GM19239 (cell line): ENCODE results near the gene CLIP2.

Source experiments
- DNase-seq: peaks from one replicate; pipeline ENCODE4 v3.0.0; 2011; ENCODE audit warnings: low spot score; ENCODE audit not compliant: insufficient read length
- FAIRE-seq: peaks from 2 replicates; lab custom pipeline; 2011; peaks lifted over from hg19 to GRCh38; lab: Jason Lieb, UNC

The CLIP2 gene

GRCh38 chr7:74269757-74270277 lies 19.4 kb upstream of the CLIP2 start:
- peak; percentile 41 for DNase-seq
- peak; percentile 76 for FAIRE-seq

DNA sequence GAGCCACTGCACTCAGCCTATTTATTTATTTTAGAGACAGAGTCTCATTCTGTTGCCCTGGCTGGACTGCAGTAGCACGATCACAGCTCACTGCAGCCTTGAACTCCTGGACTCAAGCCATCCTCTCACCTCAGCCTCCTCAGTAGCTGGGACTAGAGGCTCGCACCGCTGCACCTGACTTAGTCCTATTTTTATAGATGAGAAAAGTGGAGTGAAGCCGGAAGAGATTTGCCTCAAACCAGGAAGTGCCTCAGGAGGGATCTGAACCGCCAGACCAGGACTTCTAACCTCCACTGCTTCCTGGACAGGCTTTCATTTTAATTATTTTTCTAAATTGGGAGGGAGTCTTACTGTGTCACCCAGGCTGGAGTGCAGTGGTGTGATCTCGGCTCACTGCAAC lies 17.5 kb upstream of the CLIP2 start:
- FAIRE-seq = peak; percentile 79
- DNase-seq = no peak

DNA sequence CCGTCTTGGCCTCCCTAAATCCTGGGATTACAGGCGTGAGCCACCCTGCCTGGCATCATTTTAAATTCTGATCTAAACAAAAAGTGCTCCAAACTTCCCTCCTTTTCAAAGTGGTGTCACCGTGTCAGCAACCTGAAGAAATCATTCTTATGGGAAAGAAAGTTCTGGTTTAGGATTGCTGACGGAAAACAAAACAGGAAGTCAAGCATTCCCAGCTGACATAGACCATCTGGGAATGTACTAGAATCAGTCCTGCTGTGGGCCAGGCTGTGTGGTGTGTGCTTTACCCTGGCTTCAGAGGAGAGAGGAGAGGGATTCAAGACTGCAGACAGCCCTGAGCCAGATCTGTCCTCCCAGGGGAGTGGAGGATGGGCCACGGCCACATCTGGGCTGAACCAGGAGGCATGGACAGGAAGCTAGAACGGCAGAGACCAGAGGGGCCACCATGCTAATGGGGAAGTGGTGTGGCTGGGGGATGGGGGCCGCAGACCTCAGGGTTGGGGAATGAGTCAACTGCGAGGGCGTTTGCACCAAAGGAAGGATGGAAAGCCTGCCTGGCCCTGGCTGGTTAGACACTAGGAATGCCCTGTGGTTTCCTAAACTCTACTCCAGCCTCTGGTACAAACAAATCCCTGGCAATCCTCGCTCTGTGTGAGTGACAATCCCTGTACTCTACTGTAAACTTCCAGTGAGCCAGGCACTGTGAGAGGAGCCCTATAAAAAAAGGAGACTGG lies 16.7 kb upstream of the CLIP2 start:
- peak; percentile 95 for FAIRE-seq
- peak; percentile 80 for DNase-seq

- DNase-seq (no peak), FAIRE-seq (no peak)
Observed at GRCh38 chr7:74275401-74275881, 13.8 kb upstream of the CLIP2 start.

DNA sequence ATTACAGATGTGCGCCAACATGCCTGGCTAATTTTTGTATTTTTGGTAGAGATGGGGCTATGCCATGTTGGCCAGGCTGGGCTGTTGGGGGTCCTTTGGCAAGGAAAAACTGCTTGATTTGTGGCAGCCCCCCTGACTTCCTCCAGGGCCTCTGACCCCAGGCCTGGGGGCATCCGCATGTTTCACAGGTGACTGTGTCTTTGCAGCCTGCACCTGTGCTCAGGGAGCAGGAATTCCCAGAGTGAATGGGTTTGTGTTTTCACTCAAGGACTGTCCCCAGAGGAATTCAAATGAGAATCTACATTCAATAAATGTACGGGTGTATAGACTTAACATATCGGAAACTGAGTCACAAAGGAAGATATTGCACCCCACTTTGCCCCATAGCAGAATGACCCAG lies 11.6 kb upstream of the CLIP2 start:
- DNase-seq (no peak), FAIRE-seq (no peak)

DNA sequence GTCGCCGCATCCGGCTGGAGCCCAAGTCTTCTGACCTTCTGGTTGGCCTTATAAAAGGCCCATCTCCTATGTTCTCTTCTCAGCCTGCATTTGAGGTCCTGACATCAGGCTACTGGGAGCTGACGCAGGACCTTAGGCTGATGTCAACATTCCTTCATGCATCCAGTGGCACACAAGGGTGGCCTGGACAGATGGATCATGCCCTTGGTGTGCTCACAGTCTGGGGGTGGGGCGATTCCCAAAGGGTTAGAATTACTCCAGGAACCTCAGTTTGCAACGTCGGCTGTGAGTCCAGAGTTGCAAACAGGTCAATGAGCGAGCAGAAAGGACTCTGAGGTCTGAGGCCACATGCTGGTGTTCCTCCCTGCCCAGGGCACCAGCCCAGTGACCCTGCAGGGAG lies 8.2 kb upstream of the CLIP2 start:
- FAIRE-seq = no peak

DNA sequence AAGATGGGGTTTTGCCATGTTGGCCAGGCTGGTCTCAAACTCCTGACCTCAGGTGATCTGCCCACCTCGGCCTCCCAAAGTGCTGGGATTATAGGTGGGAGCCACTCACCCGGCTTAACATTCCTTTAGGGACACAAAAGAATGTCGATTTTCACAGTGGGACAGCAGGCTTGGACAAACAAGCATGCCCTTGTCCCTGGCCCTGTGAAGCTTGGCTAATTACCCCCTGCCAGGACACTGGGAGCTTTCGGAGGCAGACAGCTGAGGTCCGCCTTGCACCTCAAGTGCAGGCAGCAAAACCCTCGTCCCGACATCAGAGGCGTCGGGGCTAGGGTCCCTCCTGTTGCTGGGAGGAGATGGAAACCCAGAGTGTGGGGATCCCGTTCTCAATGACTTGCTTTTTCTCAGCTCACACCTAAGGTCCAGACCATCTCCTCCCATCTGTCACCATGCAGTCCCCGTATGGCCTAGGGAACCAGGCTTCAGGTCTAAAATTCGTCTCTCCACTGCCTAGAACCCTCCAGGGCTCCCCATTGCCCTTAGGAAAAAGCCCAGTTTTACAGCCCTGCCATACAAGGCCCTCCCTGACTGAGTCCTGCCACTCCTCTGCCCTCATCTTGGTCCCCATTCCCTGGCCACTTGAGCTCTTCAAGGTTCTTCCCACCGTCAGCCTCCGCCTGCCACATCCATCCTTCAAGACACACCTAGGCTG lies 6.3 kb upstream of the CLIP2 start:
- DNase-seq (no peak), FAIRE-seq (no peak)

More for the DNA sequence above, 8.2 kb upstream of the CLIP2 start:
- DNase-seq = no peak

GRCh38 chr7:74283858-74284447 lies 5.3 kb upstream of the CLIP2 start:
- DNase-seq (no peak), FAIRE-seq (no peak)

DNA sequence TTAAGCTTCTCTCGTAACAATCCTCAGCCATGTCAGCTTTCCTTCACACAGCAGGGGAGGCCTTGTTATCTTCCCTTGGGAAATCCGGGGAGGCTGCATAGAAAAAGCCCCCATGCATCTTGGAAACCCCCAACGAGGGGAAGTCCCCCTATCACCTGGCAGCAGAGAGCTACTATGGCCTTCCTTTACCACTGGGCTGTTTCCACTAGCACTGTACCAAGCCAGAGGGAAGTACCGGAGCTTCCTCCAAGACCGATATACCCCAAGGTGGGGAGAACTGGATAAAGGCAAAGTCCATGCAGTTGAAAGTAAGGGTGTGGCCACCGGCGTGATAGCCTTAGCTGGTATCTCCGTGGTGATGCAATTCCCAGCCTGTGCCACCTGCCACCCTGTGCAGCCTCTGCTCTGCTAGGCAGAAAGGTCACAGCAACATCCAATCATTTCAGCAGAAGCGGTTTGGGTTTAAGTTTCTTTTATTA lies 4.4 kb upstream of the CLIP2 start:
- peak; percentile 84 for FAIRE-seq
- peak; percentile 32 for DNase-seq

GRCh38 chr7:74286131-74286530 lies 3.1 kb upstream of the CLIP2 start:
- DNase-seq = no peak
- FAIRE-seq = no peak

GRCh38 chr7:74287303-74288033 lies 1.7 kb upstream of the CLIP2 start:
- FAIRE-seq = no peak
- no peak for DNase-seq

- FAIRE-seq (no peak), DNase-seq (no peak)
Observed at GRCh38 chr7:74288034-74288881, 949 bp upstream of the CLIP2 start.

- DNase-seq = peak; percentile 44
- peak; percentile 37 for FAIRE-seq
Observed at GRCh38 chr7:74289659-74290552, 699 bp downstream of the CLIP2 start.

GRCh38 chr7:74290553-74290950 lies 1.3 kb downstream of the CLIP2 start:
- FAIRE-seq = no peak

GRCh38 chr7:74290981-74291441 lies 1.8 kb downstream of the CLIP2 start:
- DNase-seq (no peak), FAIRE-seq (no peak)

More at GRCh38 chr7:74290553-74290950, 1.3 kb downstream of the CLIP2 start:
- no peak for DNase-seq

GRCh38 chr7:74291535-74291934 lies 2.3 kb downstream of the CLIP2 start:
- DNase-seq = no peak
- no peak for FAIRE-seq

DNA sequence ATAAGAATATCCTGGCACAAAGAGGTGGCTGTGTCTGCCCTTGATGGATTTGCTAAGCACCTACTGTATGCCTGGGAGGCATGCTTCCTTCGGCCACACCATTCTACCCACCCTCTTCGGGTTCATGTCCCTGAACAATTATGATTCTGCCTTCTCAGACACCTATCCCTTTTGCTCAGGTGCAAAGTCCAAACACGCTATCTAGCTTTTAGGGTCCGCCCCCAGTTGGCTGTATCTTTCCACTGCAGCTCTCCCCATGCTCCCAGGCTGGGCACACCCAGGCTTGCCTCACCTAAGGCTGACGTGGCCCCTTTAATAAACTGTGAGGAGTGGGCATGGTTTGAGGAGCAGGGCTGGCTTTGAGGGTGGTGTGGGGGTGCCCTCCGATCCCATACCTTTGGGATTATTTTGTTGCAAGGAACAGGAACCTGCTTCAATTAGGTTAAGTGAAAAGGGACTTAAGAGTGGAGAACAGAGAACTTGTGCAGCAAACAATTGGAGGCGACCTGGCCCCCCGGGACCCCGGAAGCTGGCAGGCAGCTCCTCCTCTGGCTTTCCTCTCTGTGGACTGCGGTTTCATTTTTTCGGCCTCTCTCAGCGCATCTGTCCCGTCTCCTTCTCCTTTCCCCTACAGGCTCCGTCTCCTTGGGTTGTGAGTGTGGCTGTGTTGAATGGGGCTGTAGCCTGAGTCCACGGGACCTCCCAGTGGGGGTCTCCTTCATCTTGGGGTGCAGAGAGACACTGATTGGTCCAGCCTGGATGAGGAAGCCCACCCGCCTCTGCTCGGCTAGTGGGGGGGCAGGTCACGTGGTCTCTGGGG lies 3.8 kb downstream of the CLIP2 start:
- no peak for DNase-seq

More for the DNA sequence above, 3.8 kb downstream of the CLIP2 start:
- FAIRE-seq = no peak
